PFSK-1 (cell line): ENCODE results near the gene UTP4.

Experiments
- FOXP2 ChIP-seq: optimal IDR thresholded peaks from 2 replicates; pipeline ENCODE3; 2011; ENCODE audit warnings: borderline replicate concordance, control low read depth, inconsistent platforms; ENCODE audit not compliant: insufficient read depth; ENCODE audit errors: extremely low read length, extremely low read depth
- POLR2AphosphoS5 ChIP-seq: IDR thresholded peaks from 2 replicates; pipeline ENCODE4 v1.6.1; 2012; ENCODE audit warnings: low read depth, mild to moderate bottlenecking, control low read depth, low read length, moderate library complexity
- SIN3A ChIP-seq: IDR thresholded peaks from 2 replicates; pipeline ENCODE4 v1.6.1; 2012; ENCODE audit warnings: mild to moderate bottlenecking, low read length, moderate library complexity, borderline replicate concordance; ENCODE audit not compliant: insufficient read depth
- TAF1 ChIP-seq: IDR thresholded peaks from 2 replicates; pipeline ENCODE4 v1.6.1; 2012; ENCODE audit warnings: low read length, control low read depth, borderline replicate concordance; ENCODE audit not compliant: insufficient read depth
- TF ChIP-seq, protein P1 (sequence below), 2 experiments: IDR thresholded peaks; 2 replicates each; pipeline versions ENCODE4 v1.6.1 to v1.8.0; 2011 to 2012; ENCODE audit warnings: low read depth in 2 of 2, low read length in 2 of 2, control low read depth in 1 of 2, inconsistent platforms in 1 of 2, mild to moderate bottlenecking in 1 of 2, moderate library complexity in 1 of 2; ENCODE audit not compliant: insufficient read depth in 1 of 2

Gene UTP4

DNA sequence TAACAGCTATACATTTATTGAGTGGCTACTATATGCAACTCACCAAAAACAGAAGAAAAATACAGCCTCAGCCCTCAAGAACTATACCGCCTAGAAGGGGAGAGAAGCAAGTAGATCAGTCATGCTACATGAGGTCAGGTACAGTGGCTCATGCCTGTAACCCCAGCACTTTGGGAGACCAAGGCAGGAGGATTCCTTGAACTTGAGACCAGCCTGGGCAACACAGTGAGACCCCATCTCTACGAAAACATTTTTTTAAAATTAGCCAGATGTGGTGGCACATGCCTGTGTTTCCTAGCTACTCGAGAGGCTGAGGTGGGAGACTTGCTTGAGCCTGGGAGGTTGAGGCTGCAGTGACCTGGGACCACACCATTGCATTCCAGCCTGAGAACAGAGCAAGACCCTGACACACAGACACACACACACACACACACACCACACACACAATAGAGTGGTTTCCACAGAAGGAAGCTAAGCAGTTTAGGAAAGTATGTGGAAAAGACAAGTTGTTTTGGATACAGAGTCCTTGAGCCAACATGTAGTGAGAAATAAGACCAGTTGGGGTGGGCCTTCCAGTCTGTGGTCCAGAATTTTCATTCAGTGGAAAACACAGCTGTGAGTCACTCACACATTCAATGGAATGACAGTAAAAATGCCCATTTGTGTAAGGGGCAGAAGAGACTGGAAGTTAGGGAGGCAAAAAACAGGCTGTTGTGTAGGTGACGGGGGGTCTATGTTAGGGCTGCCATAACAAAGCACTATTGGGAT lies 43.8 kb downstream of the UTP4 start:
- TF ChIP-seq SIN3A (no peak), POLR2AphosphoS5 (no peak), FOXP2 (no peak), TAF1 (no peak)
- TF ChIP-seq, protein P1, sequence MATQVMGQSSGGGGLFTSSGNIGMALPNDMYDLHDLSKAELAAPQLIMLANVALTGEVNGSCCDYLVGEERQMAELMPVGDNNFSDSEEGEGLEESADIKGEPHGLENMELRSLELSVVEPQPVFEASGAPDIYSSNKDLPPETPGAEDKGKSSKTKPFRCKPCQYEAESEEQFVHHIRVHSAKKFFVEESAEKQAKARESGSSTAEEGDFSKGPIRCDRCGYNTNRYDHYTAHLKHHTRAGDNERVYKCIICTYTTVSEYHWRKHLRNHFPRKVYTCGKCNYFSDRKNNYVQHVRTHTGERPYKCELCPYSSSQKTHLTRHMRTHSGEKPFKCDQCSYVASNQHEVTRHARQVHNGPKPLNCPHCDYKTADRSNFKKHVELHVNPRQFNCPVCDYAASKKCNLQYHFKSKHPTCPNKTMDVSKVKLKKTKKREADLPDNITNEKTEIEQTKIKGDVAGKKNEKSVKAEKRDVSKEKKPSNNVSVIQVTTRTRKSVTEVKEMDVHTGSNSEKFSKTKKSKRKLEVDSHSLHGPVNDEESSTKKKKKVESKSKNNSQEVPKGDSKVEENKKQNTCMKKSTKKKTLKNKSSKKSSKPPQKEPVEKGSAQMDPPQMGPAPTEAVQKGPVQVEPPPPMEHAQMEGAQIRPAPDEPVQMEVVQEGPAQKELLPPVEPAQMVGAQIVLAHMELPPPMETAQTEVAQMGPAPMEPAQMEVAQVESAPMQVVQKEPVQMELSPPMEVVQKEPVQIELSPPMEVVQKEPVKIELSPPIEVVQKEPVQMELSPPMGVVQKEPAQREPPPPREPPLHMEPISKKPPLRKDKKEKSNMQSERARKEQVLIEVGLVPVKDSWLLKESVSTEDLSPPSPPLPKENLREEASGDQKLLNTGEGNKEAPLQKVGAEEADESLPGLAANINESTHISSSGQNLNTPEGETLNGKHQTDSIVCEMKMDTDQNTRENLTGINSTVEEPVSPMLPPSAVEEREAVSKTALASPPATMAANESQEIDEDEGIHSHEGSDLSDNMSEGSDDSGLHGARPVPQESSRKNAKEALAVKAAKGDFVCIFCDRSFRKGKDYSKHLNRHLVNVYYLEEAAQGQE (IDR thresholded peaks at IDR 0.05; ENCODE audit: insufficient read depth in 1 of 2, low read depth in 2 of 2, low read length in 2 of 2), result no peak

DNA sequence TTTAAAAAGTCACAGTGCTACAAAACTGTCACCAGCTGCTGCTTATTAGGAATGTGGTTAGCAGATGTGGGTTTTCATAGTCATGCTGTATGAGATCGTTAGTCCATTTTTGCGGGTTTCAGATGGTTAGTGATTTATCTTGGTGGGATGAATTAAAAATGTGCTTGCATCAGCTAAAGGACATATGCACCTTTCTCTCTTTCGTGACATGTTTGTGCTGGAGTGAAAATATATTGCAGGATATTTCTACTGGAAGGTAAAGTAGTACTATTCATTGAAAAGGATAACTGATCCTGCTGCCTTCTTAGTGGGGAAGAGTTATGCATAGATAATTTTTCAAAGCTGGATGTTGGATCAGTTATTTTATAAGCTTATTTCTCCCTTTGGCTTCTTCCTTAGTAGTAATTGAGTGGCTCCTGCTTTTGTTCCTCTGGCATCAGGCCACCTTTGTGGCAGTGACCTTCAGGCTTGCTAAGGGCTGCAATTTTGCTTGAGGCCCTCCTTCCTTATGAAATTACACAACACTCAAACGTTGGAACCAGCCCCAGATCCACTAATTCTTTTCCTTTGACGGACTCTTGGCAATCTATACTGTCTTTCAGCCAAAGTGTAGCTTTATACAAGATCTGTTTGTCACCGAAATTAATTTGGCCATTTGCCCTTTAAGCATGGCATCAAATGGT lies 47.0 kb downstream of the UTP4 start:
- TF ChIP-seq SIN3A (no peak), POLR2AphosphoS5 (no peak), FOXP2 (no peak), TAF1 (no peak)
- TF ChIP-seq, protein P1 (IDR thresholded peaks at IDR 0.05; ENCODE audit: insufficient read depth in 1 of 2, low read depth in 2 of 2, low read length in 2 of 2), result no peak

DNA sequence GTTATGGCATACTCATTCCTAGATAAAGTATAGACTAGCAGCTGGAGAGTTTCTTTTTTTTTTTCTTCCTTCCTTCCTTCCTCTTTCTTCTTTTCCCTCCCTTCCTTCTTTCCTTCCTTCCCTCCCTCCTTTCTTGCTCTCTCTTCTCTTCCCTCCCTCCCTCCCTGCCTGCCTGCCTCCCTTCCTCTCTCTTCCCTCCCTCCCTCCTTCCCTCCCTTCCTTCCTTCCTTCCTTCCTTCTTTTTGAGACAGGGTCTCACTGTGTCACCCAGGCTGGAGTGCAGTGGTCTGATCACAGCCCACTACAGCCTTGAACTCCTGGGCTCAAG lies 47.5 kb downstream of the UTP4 start:
- no peak for TF ChIP-seq SIN3A
- TF ChIP-seq, protein P1 (IDR thresholded peaks at IDR 0.05; ENCODE audit: insufficient read depth in 1 of 2, low read depth in 2 of 2, low read length in 2 of 2), result no peak

DNA sequence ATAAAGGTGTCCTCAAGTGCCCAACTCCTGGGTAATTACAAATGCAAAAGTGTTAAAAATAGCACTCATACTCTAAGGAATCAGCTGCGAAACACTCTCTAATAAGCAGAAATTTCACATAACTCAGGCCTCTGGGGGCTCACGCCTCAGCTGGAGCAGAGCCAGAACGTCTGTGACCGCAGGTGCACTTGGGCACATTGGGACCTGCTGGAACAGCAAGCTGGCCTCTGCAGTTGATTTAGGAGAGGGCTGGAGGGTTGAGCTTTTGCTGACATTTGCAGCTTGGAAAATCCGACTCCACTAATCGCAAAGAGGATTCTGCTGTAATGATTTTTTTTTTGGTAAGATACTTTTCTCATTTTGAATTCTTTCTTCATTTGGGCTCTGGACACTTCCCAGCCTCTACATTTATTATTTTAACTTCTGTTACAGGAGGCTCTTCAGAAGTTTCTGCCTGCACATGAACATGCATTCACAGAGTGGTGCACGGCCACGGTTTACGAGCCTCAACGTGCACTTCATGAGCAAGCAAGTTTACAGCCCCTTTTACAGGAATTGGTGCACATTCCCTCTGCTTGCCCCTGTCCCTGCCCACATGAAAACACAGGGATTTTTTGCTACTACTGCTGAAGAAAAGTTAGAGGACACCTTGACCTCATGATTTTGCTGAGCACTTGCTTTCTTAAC lies 50.4 kb downstream of the UTP4 start:
- TF ChIP-seq POLR2AphosphoS5, result no peak
- TF ChIP-seq, protein P1 (IDR thresholded peaks at IDR 0.05; ENCODE audit: insufficient read depth in 1 of 2, low read depth in 2 of 2, low read length in 2 of 2), result no peak
- no peak for TF ChIP-seq FOXP2
- no peak for TF ChIP-seq TAF1
- no peak for TF ChIP-seq SIN3A
